Ishikawa (cell line): ENCODE measurements around the gene MYLK.

Experiments used
- CEBPB ChIP-seq: IDR thresholded peaks from 2 replicates; pipeline ENCODE4 v1.6.1; 2012
- CREB1 ChIP-seq: IDR thresholded peaks from 2 replicates; pipeline ENCODE4 v1.6.1; 2012; ENCODE audit warnings: low read depth
- EGR1 ChIP-seq: IDR thresholded peaks from 2 replicates; pipeline ENCODE4 v1.6.1; 2012
- EP300 ChIP-seq: IDR thresholded peaks from 2 replicates; pipeline ENCODE4 v1.6.1; 2012; ENCODE audit warnings: borderline replicate concordance
- FOXM1 ChIP-seq: IDR thresholded peaks from 2 replicates; pipeline ENCODE4 v1.6.1; 2012; ENCODE audit warnings: low read depth, borderline replicate concordance
- NFIC ChIP-seq: IDR thresholded peaks from 2 replicates; pipeline ENCODE4 v1.6.1; 2012
- RAD21 ChIP-seq: IDR thresholded peaks from 2 replicates; pipeline ENCODE4 v1.6.1; 2012; ENCODE audit warnings: low read depth
- TAF1 ChIP-seq: IDR thresholded peaks from 2 replicates; pipeline ENCODE4 v1.6.1; 2012; ENCODE audit warnings: low read depth, mild to moderate bottlenecking
- TCF12 ChIP-seq: IDR thresholded peaks from 2 replicates; pipeline ENCODE4 v1.6.1; 2012; ENCODE audit warnings: low read depth
- TEAD4 ChIP-seq: IDR thresholded peaks from 2 replicates; pipeline ENCODE4 v1.6.1; 2012
- USF1 ChIP-seq: IDR thresholded peaks from 2 replicates; pipeline ENCODE4 v1.6.1; 2012
- YY1 ChIP-seq: IDR thresholded peaks from 2 replicates; pipeline ENCODE4 v1.6.1; 2012; ENCODE audit warnings: low read depth
- TF ChIP-seq, protein P1 (sequence below): IDR thresholded peaks from 2 replicates; pipeline ENCODE4 v1.6.1; 2012; ENCODE audit warnings: low read depth, mild to moderate bottlenecking
- TF ChIP-seq, protein P2 (sequence below): IDR thresholded peaks from 2 replicates; pipeline ENCODE4 v1.6.1; 2012

GRCh38 chr3:123805101-123805500 is 79.0 kb downstream of the MYLK start:
- no peak for TF ChIP-seq RAD21
- TF ChIP-seq, protein P1, sequence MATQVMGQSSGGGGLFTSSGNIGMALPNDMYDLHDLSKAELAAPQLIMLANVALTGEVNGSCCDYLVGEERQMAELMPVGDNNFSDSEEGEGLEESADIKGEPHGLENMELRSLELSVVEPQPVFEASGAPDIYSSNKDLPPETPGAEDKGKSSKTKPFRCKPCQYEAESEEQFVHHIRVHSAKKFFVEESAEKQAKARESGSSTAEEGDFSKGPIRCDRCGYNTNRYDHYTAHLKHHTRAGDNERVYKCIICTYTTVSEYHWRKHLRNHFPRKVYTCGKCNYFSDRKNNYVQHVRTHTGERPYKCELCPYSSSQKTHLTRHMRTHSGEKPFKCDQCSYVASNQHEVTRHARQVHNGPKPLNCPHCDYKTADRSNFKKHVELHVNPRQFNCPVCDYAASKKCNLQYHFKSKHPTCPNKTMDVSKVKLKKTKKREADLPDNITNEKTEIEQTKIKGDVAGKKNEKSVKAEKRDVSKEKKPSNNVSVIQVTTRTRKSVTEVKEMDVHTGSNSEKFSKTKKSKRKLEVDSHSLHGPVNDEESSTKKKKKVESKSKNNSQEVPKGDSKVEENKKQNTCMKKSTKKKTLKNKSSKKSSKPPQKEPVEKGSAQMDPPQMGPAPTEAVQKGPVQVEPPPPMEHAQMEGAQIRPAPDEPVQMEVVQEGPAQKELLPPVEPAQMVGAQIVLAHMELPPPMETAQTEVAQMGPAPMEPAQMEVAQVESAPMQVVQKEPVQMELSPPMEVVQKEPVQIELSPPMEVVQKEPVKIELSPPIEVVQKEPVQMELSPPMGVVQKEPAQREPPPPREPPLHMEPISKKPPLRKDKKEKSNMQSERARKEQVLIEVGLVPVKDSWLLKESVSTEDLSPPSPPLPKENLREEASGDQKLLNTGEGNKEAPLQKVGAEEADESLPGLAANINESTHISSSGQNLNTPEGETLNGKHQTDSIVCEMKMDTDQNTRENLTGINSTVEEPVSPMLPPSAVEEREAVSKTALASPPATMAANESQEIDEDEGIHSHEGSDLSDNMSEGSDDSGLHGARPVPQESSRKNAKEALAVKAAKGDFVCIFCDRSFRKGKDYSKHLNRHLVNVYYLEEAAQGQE = no peak
- no peak for TF ChIP-seq TAF1
- no peak for TF ChIP-seq CREB1
- no peak for TF ChIP-seq YY1
- TF ChIP-seq EP300 = no peak
- no peak for TF ChIP-seq NFIC
- no peak for TF ChIP-seq CEBPB
- TF ChIP-seq, protein P2, sequence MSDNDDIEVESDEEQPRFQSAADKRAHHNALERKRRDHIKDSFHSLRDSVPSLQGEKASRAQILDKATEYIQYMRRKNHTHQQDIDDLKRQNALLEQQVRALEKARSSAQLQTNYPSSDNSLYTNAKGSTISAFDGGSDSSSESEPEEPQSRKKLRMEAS = no peak
- TF ChIP-seq FOXM1 = no peak
- TF ChIP-seq TEAD4 = no peak
- no peak for TF ChIP-seq USF1
- TF ChIP-seq TCF12 = no peak
- no peak for TF ChIP-seq EGR1
